SK-MEL-5 (cell line): ENCODE data around the gene TRMT2A. TPM values are rescaled to one million over a fixed set of nuclear protein-coding genes. Genes with fewer than 3 reads are reported as not detected.
A peak's percentile ranks its signal among the peaks of the same experiment; 100 is the strongest.
"Not testable (repeated sequence)": the region's sequence is repeated elsewhere in the genome, so short reads cannot be mapped to it uniquely, and the experiment has no call there.

Experiments
- DNase-seq: peaks from one replicate; pipeline ENCODE4 v3.0.0-alpha.2; 2016; ENCODE audit warnings: low read depth, low spot score
- in situ Hi-C: cut with HindIII; loops from 2 replicates; pipeline ENCODE4 v1.10.0; 2016; ENCODE audit warnings: low sequenced_read_pairs, high pct_unique_total_duplicates, low pct_unique_long_range_greater_than_20kb
- total RNA-seq: library from RNA; depleted of rRNA; stranded (reverse); fragments of >200 nt; shearing (Covaris generic); gene quantifications from 2 replicates; pipeline ENCODE4 v1.2.3, GENCODE V29; 2014

The TRMT2A gene
- total RNA-seq, 1 experiment from 2014 or later = 67.3 TPM

GRCh38 chr22:20084547-20085413, 32.2 kb downstream of the TRMT2A start:
- in situ Hi-C loops = no loop called here
- peak; percentile 41 for DNase-seq

GRCh38 chr22:20083891-20084546, 33.0 kb downstream of the TRMT2A start:
- in situ Hi-C loops = no loop called here
- DNase-seq = no peak

GRCh38 chr22:20083157-20083890, 33.7 kb downstream of the TRMT2A start:
- in situ Hi-C loops = no loop called here

GRCh38 chr22:20080776-20081654, 36.0 kb downstream of the TRMT2A start:
- peak; percentile 30 for DNase-seq
- in situ Hi-C loops = no loop called here

More at GRCh38 chr22:20083157-20083890, 33.7 kb downstream of the TRMT2A start:
- DNase-seq = no peak

- in situ Hi-C loops = no loop called here
Measured at GRCh38 chr22:20080445-20080775, 36.6 kb downstream of the TRMT2A start.

GRCh38 chr22:20079745-20080444, 37.1 kb downstream of the TRMT2A start, which contains the start of gene DGCR8:
TSS of gene DGCR8 (plus strand) at chr22:20080241. CDS start at chr22:20085964, 5,723 bp downstream.
- in situ Hi-C loops = no loop called here
- peak; percentile 96 for DNase-seq

More at GRCh38 chr22:20080445-20080775, 36.6 kb downstream of the TRMT2A start:
- peak; percentile 52 for DNase-seq

- no peak for DNase-seq
- in situ Hi-C loops = no loop called here
Measured at GRCh38 chr22:20076627-20077172, 40.3 kb downstream of the TRMT2A start.

- DNase-seq = no peak
- in situ Hi-C loops = no loop called here
Measured at GRCh38 chr22:20071524-20071972, 45.5 kb downstream of the TRMT2A start.

- in situ Hi-C loops = no loop called here
- DNase-seq = no peak
Measured at GRCh38 chr22:20069331-20070042, 47.5 kb downstream of the TRMT2A start.

- DNase-seq = no peak
- in situ Hi-C loops = no loop called here
Measured at GRCh38 chr22:20068640-20069039, 48.4 kb downstream of the TRMT2A start.

GRCh38 chr22:20067384-20067682, 49.7 kb downstream of the TRMT2A start:
- in situ Hi-C loops, DNase-seq: not testable (repeated sequence)

GRCh38 chr22:20066617-20067383, 50.2 kb downstream of the TRMT2A start:
- in situ Hi-C loops = no loop called here
- DNase-seq = no peak

- no peak for DNase-seq
- in situ Hi-C loops = no loop called here
Measured at GRCh38 chr22:20065896-20066616, 51.0 kb downstream of the TRMT2A start.

GRCh38 chr22:20064545-20065262, 52.3 kb downstream of the TRMT2A start:
- no peak for DNase-seq
- in situ Hi-C loops = no loop called here
